GM10248 (cell line): Measurements from ENCODE around the gene HOXB4.

ENCODE experiments used
- CTCF ChIA-PET: fragments of 300-600 bp; sonication (Branson Sonifier 250); formaldehyde crosslinking; extraction: SDS; loops from one replicate; lab custom pipeline; 2021; ENCODE audit warnings: antibody characterized with exemption; lab: Yijun Ruan, JAX
- POLR2A ChIA-PET: fragments of 350-650 bp; sonication (Branson Sonifier 250); formaldehyde crosslinking; extraction: SDS; loops from one replicate; lab custom pipeline; 2020; ENCODE audit warnings: antibody characterized with exemption; lab: Yijun Ruan, JAX
- DNase-seq: peaks from one replicate; pipeline ENCODE4 v3.0.0; 2012; ENCODE audit errors: extremely low spot score
- TF ChIP-seq, protein P1 (sequence below): IDR thresholded peaks from 2 replicates; pipeline ENCODE4 v1.5.1; 2012; ENCODE audit warnings: mild to moderate bottlenecking, low read depth; ENCODE audit errors: extremely low read depth, missing control alignments, control extremely low read depth

HOXB4 gene

DNA sequence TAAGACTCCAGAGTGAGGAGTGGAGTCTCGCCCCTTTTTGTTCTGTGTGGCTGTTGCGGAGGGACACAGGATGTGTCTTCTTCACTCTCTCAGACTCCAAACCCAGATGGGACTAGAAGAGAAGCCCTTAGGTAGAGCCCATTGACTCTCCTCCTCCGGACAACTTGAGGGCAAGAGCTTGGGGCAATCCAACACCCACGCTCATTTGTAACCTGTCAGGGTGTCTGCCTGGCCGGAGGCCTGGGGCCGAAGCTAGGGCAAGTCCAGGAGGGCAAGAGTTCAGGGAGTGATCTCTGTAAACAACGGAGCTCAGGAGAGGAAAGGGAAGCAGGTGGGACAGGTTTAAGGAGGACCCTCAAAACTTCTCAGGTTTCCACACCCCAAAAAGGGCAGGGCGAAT lies 45.9 kb downstream of the HOXB4 start:
- TF ChIP-seq, protein P1, sequence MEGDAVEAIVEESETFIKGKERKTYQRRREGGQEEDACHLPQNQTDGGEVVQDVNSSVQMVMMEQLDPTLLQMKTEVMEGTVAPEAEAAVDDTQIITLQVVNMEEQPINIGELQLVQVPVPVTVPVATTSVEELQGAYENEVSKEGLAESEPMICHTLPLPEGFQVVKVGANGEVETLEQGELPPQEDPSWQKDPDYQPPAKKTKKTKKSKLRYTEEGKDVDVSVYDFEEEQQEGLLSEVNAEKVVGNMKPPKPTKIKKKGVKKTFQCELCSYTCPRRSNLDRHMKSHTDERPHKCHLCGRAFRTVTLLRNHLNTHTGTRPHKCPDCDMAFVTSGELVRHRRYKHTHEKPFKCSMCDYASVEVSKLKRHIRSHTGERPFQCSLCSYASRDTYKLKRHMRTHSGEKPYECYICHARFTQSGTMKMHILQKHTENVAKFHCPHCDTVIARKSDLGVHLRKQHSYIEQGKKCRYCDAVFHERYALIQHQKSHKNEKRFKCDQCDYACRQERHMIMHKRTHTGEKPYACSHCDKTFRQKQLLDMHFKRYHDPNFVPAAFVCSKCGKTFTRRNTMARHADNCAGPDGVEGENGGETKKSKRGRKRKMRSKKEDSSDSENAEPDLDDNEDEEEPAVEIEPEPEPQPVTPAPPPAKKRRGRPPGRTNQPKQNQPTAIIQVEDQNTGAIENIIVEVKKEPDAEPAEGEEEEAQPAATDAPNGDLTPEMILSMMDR = no peak
- DNase-seq = no peak
- ChIA-PET POLR2A (interaction anchor here (0.6 kb wide), 1 partner anchor 802 kb away, joined by 4 read pairs; no protein-coding TSS in a partner anchor), CTCF (interaction anchor here (1.4 to 2.8 kb wide), 3 partner anchors 9 to 40 kb away, joined by 7 to 8 read pairs (median 7); no protein-coding TSS in a partner anchor)

DNA sequence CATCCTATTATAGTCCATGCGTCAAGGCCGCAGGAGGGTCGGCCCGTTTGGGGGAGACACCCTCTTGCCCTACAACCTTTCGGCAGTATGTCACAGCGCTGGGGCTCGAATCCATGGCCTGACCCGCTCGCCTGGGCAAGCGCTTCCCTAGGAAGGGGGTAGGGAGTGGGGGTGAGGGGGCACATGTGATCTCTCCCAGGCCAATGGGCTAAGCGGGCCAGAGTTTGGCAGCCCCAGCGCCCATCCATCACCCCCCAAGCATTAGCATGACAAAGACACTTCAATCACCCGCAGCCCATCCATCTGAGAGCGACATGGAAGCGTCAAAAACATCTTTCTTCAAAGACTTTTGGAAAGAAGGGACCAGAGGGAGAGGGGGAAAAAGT lies 47.3 kb downstream of the HOXB4 start, which contains the start of gene HOXB1:
TSS of gene HOXB1 (minus strand) at position 125 of the 386 bp plus-strand sequence. CDS start at position 18, 107 bp downstream.
- ChIA-PET POLR2A (no interaction called here), CTCF (interaction anchor here (1.1 kb wide), 1 partner anchor 25 kb away, joined by 3 read pairs; no protein-coding TSS in a partner anchor)
- TF ChIP-seq, protein P1 = no peak
- DNase-seq = no peak

DNA sequence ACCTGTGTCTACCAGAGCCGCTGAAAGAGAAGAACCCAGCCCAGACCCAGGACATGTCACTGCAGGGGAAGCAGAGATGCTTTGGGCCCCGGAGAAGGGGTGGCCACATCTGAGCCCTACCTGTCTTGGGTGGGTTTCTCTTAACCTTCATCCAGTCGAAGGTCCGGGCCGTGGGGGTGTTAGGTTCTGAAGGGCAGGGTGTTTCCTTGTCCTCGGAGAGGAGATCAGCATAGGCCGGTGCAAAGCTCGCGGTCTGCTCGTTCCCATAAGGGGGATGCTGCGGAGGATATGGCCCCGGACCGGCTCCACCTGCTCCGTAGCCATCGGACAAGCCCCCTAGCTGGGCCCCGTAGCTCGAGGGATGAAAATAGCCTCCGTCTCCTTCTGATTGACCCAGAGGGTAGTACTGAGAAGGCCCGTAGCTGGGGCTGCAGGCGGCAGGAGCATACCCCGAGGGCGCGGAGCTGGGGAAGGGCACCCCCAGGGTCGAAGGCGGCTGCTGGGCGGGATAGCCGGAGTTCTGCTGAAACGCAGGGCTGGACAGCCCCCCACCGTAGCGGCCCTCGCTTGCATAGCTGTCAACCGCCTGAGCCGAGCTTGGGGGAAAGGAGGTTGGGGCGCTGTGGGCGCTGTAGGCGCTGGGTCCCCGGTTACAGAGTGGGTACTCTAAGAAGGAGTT lies 47.8 kb downstream of the HOXB4 start:
- ChIA-PET CTCF (no interaction called here), POLR2A (no interaction called here)
- TF ChIP-seq, protein P1 = no peak

DNA sequence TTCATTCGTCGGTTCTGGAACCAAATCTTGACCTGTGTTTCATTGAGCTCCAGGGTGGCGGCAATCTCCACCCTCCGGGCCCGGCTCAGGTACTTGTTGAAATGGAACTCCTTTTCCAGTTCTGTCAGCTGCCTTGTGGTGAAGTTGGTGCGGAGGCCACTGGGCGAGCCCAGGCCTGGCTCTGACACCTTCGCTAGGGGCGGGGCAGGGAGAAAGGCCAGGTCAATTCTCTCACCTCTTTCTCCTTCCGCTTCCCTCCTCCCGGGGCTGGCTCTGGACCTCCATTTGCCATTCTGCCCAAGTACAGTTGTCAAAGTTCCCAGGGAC lies 48.5 kb downstream of the HOXB4 start:
- no peak for DNase-seq
- ChIA-PET POLR2A (no interaction called here), CTCF (interaction anchor here (0.8 kb wide), 1 partner anchor 13 kb away, joined by 3 read pairs; no protein-coding TSS in a partner anchor)
- TF ChIP-seq, protein P1 = no peak

More for the DNA sequence above, 47.8 kb downstream of the HOXB4 start:
- DNase-seq = no peak

DNA sequence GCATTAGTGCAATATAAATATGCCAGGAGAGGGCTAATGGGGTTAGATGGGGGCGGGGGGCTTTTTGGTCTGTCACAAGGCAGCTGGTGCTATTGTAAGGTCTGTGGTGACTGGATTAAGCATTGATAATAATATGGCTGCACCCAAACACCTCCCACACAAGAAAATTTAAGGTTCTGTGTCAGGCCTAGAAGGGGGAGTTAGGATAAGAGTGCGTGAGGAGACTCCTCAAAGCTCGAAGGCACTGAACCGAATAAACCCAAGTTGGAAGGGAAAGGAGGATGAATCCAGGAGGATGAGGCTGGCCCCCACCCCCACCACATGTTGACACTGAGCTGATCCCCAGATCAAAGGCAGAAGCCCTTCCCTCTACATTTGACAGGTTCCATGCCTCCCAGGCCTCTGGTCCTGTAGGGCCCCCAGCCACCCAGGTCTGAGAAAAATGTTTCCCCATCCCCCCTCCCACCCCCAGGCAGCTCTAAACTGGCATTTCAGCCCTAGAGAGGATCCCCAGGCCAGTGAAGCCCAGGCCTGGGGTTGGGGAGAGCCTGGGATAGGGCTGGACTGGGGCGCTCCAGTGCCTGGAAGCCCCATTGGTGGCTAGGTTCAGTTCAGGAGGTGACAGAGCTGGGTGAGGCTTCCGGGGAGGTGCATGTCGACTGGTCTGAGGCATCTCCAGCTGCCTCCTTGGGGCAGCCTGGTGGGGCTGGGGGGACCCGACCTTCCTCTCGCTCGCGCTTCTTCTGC lies 49.0 kb downstream of the HOXB4 start:
- CTCF ChIA-PET = interaction anchor here (0.8 to 1.0 kb wide), 4 partner anchors 13 to 606 kb away, joined by 3 to 4 read pairs (median 3); no protein-coding TSS in a partner anchor
- POLR2A ChIA-PET = no interaction called here

More for the DNA sequence above, 49.0 kb downstream of the HOXB4 start:
- DNase-seq = no peak
- TF ChIP-seq, protein P1 = no peak
